Measurements from ENCODE around the gene LRRC7.

LRRC7 gene

DNA sequence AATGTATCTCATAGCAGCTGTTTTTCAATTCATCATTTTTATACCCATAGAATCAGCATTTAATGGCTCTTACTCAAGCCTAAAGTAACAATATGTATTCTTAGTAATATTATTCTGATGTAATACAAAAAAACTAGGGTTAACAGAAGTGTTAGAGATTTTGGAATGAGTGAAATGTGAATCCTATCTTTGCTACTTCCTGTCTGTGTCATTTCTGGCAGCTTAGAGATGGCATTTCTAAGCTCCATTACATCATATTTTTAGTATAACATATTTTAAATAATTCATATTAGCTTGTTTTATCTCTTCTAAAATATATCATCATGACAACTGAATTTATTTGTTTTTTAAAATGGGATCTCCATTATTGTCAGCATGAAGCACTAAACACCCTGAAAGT is 90.2 kb downstream of the LRRC7 start:
- TF ChIP-seq, protein P1, sequence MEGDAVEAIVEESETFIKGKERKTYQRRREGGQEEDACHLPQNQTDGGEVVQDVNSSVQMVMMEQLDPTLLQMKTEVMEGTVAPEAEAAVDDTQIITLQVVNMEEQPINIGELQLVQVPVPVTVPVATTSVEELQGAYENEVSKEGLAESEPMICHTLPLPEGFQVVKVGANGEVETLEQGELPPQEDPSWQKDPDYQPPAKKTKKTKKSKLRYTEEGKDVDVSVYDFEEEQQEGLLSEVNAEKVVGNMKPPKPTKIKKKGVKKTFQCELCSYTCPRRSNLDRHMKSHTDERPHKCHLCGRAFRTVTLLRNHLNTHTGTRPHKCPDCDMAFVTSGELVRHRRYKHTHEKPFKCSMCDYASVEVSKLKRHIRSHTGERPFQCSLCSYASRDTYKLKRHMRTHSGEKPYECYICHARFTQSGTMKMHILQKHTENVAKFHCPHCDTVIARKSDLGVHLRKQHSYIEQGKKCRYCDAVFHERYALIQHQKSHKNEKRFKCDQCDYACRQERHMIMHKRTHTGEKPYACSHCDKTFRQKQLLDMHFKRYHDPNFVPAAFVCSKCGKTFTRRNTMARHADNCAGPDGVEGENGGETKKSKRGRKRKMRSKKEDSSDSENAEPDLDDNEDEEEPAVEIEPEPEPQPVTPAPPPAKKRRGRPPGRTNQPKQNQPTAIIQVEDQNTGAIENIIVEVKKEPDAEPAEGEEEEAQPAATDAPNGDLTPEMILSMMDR (IDR thresholded peaks at IDR 0.05; ENCODE audit: low read depth, low read length): no peak
- no peak for DNase-seq (ENCODE audit: extremely low read depth, low read depth)

DNA sequence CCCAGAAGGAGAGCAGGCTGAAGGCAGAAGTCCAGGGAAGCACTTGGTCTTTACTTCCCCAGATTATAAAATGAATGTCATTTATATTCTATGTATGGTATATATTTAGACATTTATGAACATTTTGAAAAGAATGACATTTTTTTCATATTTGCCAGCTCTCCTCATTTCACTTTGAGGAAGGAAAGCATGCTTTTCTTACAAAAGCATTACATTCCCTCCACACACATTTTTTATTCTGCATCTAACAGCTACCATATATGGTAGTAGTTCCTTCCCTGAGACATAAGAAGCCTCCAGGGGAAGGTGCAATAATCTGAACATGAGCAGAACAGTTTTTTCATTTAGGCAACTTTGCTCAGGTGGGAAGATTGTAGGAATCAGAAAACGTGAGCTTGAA is 94.0 kb downstream of the LRRC7 start:
- TF ChIP-seq, protein P1 (IDR thresholded peaks at IDR 0.05; ENCODE audit: low read depth, low read length): no peak
- no peak for DNase-seq (ENCODE audit: extremely low read depth, low read depth)

DNA sequence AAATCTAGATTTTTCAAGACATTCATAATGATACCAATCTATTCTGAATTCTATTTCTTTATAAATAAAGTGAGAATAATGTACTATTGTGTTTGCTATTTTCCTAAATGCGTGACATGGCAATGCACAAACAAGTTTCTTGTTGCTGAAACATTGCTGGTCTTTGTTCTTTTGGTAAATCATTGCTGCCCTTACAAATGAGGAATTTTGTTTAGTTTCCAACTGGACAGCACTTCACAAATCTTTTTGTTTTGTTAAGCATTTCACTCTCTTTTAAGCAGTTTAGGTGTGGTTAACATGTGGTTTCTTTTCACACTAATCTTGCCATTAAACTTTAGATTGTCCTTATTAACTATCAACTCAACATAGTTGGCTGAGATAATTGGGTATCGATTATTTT is 94.6 kb downstream of the LRRC7 start:
- TF ChIP-seq, protein P1 (IDR thresholded peaks at IDR 0.05; ENCODE audit: low read depth, low read length): no peak
- no peak for DNase-seq (ENCODE audit: extremely low read depth, low read depth)

DNA sequence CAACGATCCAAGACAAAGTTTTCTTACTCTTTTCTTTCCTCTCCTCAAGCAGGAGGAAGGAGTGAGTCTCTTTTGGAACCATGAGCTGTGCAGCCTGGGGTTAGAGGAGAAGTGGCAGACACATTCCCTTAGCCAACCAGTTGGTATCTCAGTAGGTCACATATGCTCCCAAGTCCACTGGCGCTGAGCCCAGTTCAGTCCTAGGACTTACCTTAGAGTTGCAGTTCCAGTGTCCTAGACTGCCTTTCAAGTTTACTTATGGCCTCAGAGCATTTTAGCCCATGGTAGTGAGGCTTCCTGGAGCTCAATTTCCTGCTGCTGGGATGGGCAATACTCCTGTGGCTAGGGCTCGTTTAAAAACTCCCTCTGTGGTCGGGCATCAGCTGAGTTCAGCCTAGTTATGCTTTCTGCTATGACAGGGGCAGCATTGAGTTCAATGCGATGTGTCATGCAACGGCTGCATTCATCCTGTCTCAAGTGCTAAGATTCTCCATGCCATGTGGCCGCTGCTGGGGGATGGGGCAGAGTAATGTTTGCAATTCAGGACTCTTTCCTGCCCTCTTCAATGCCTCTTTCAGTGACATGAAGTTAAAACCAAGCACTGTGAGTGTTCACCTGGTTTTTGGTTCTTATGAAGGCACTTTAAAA is 103.8 kb downstream of the LRRC7 start:
- TF ChIP-seq, protein P1 (IDR thresholded peaks at IDR 0.05; ENCODE audit: low read depth, low read length): no peak
- DNase-seq (ENCODE audit: extremely low read depth, low read depth): no peak

DNA sequence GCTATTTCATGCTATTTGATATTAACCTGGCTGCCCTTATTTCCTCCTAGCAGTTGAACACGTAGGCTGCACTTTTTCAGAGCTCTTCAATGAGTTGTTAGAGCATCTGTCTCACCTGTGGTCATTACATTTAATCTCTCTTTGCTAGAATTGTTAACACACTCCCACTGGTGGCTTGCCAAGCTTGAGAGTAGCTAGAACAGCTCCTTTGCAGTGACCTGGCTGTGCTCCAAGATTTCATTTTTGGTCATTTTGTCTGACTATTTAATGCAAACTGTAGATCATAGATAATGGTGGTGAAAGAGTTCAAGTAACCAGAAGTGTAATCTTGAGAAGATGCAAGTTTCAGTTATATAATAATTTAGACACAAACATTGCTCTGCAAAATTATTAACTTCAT is 105.6 kb downstream of the LRRC7 start:
- DNase-seq (ENCODE audit: extremely low read depth, low read depth): no peak
- TF ChIP-seq, protein P1 (IDR thresholded peaks at IDR 0.05; ENCODE audit: low read depth, low read length): no peak

DNA sequence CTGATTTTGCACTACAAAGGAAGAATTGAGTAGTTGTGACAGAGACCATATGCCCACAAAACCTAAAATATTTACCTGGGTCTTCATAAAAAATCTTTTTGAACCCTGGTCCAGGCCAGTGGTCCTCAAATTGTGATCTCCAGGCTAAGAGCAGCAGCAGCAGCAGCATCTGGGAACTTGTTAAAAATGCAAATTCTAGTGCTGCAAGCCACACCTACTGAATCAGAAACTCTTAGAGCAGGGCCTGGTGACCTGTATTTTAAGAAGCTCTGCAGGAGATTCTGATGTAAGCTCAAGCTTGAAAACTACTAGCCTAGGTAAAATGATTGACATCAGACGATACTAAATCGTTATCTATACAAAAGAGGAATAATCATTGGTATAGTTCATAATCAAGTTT is 112.2 kb downstream of the LRRC7 start:
- DNase-seq (ENCODE audit: extremely low read depth, low read depth): no peak
- TF ChIP-seq, protein P1 (IDR thresholded peaks at IDR 0.05; ENCODE audit: low read depth, low read length): no peak

DNA sequence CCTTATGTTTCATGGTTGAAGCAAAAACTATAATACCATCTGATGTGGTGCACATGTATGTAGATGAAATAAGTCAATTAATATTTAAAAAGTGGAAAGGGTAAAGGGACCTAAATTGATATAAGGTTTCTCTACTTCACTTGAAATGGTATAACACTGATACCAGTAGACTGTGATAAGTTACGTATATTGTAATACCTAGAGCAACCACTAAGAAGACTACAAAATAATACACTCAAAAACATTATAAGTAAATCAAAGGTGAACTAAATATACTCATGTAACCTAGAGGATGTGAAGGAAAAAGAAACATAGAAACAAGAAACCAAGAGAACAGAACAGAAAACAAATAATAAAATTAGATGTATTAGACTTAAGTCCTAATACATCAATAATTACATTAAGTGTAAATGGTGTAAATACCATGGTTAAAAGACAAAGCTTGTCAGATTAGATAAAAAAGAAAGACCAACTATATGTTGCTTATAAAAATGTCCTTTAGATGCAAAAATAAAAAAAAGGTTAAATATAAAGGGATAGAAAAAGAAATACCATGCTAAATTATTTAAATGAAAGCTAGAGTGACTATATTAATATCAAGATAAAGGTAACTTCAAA is 118.8 kb downstream of the LRRC7 start:
- DNase-seq (ENCODE audit: extremely low read depth, low read depth): no peak
- TF ChIP-seq, protein P1 (IDR thresholded peaks at IDR 0.05; ENCODE audit: low read depth, low read length): no peak

All from AG09319 (cell line).